HG02678 (cell line): ENCODE measurements around the gene DMD.
A peak's percentile ranks its signal among the peaks of the same experiment; 100 is the strongest.
"Not testable (repeated sequence)": the region's sequence is repeated elsewhere in the genome, so short reads cannot be mapped to it uniquely, and the experiment has no call there.

ENCODE experiments used
- ATAC-seq: cut with Tn5 transposase; IDR thresholded peaks from one replicate; pipeline ENCODE4 v1.9.1; 2021; ENCODE audit warnings: mild to moderate bottlenecking, moderate library complexity; ENCODE audit not compliant: unreplicated experiment

Gene DMD

GRCh38 chrX:31377821-31378220 is 1833.5 kb downstream of the DMD start:
- ATAC-seq, result not testable (repeated sequence)

- ATAC-seq, result no peak
Measured at GRCh38 chrX:31376408-31377022, 1834.8 kb downstream of the DMD start.

- ATAC-seq, result no peak
Measured at GRCh38 chrX:31374786-31375185, 1836.6 kb downstream of the DMD start.

GRCh38 chrX:31371956-31372355 is 1839.4 kb downstream of the DMD start:
- no peak for ATAC-seq

- no peak for ATAC-seq
Measured at GRCh38 chrX:31367816-31368215, 1843.5 kb downstream of the DMD start.

- ATAC-seq, result no peak
Measured at GRCh38 chrX:31366041-31366440, 1845.3 kb downstream of the DMD start.

- ATAC-seq, result no peak
Measured at GRCh38 chrX:31356275-31357212, 1854.8 kb downstream of the DMD start.

GRCh38 chrX:31355206-31355955 is 1856.0 kb downstream of the DMD start:
- ATAC-seq, result no peak

GRCh38 chrX:31353095-31353494 is 1858.3 kb downstream of the DMD start:
- no peak for ATAC-seq

- ATAC-seq, result no peak
Measured at GRCh38 chrX:31350808-31351074, 1860.6 kb downstream of the DMD start.

- ATAC-seq, result no peak
Measured at GRCh38 chrX:31349515-31349914, 1861.8 kb downstream of the DMD start.

GRCh38 chrX:31340587-31340986 is 1870.8 kb downstream of the DMD start:
- no peak for ATAC-seq

GRCh38 chrX:31338991-31339350 is 1872.4 kb downstream of the DMD start:
- no peak for ATAC-seq

- ATAC-seq, result no peak
Measured at GRCh38 chrX:31337332-31337731, 1874.0 kb downstream of the DMD start.

GRCh38 chrX:31336419-31336818 is 1874.9 kb downstream of the DMD start:
- ATAC-seq, result no peak

GRCh38 chrX:31334997-31335396 is 1876.4 kb downstream of the DMD start:
- ATAC-seq, result no peak

- no peak for ATAC-seq
Measured at GRCh38 chrX:31333165-31333831, 1878.1 kb downstream of the DMD start.

- ATAC-seq, result no peak
Measured at GRCh38 chrX:31331928-31332327, 1879.4 kb downstream of the DMD start.

- no peak for ATAC-seq
Measured at GRCh38 chrX:31331015-31331414, 1880.3 kb downstream of the DMD start.

- no peak for ATAC-seq
Measured at GRCh38 chrX:31329298-31329697, 1882.1 kb downstream of the DMD start.

- ATAC-seq, result peak; percentile 98
Measured at GRCh38 chrX:31323658-31324057, 1887.7 kb downstream of the DMD start.
